GM12878 (cell line): ENCODE data around the gene OGA. TPM values are rescaled to one million over a fixed set of nuclear protein-coding genes. Genes with fewer than 3 reads are reported as not detected.
A peak's percentile ranks its signal among the peaks of the same experiment; 100 is the strongest.

Experiments
- FOXM1 ChIP-seq: IDR thresholded peaks from 2 replicates; pipeline ENCODE4 v1.6.1; 2012; ENCODE audit warnings: low read depth, mild to moderate bottlenecking, inconsistent platforms, low read length, moderate library complexity
- MTA2 ChIP-seq: fragments of 450-650 bp; IDR thresholded peaks from 2 replicates; pipeline ENCODE4 v1.6.1; 2016; ENCODE audit warnings: low read depth, mild to moderate bottlenecking, moderate library complexity
- NFYB ChIP-seq: IDR thresholded peaks from 2 replicates; pipeline ENCODE4 v1.6.1; 2011; ENCODE audit warnings: low read depth, mild to moderate bottlenecking, low read length, improper control_type of control experiment, moderate library complexity; ENCODE audit not compliant: insufficient read depth
- NRF1 ChIP-seq: conservative IDR thresholded peaks from 2 replicates; pipeline ENCODE4 v1.6.1; 2011; ENCODE audit warnings: mild to moderate bottlenecking, low read depth, low read length, improper control_type of control experiment
- STAT3 ChIP-seq: IDR thresholded peaks from 2 replicates; pipeline ENCODE4 v1.6.1; 2011; ENCODE audit warnings: low read depth, low read length, improper control_type of control experiment
- TCF3 ChIP-seq: IDR thresholded peaks from 2 replicates; pipeline ENCODE4 v1.6.1; 2012; ENCODE audit warnings: low read depth, mild to moderate bottlenecking, low read length, borderline replicate concordance; ENCODE audit not compliant: insufficient read depth
- USF2 ChIP-seq: IDR thresholded peaks from 2 replicates; pipeline ENCODE4 v1.6.1; 2011; ENCODE audit warnings: low read depth, low read length, improper control_type of control experiment, borderline replicate concordance
- ZBTB4 ChIP-seq: fragments of 450-650 bp; formaldehyde crosslinking; IDR thresholded peaks from 2 replicates; pipeline ENCODE4 v1.4.0; 2022; ENCODE audit warnings: mild to moderate bottlenecking, moderate library complexity
- ZSCAN29 ChIP-seq: fragments of 450-650 bp; IDR thresholded peaks from 2 replicates; pipeline ENCODE4 v1.6.1; 2017; ENCODE audit warnings: mild to moderate bottlenecking, moderate library complexity
- polyA plus RNA-seq, 11 experiments: library from polyadenylated mRNA; depleted of rRNA in 4 of 11; unstranded in 6 of 11; stranded (reverse) in 5 of 11; fragments of >200 nt; fragmentation: Nextera tagmentation in 4 of 11; fragmentation: Illumina TruSeq in 1 of 11; extraction: Ambion mirVana in 4 of 11; extraction: Trizol in 1 of 11; gene quantifications; 1 replicate in 1 of 11; 2 replicates in 10 of 11; pipeline versions ENCODE4 v1.2.1 to v1.2.3, GENCODE V29; 2011 to 2016; ENCODE audit warnings: inconsistent platforms in 2 of 11, missing spikeins in 2 of 11, low read depth in 1 of 11
- total RNA-seq, 4 experiments: library from RNA; depleted of rRNA in 3 of 4; stranded (reverse); fragments of >200 nt in 3 of 4; fragmentation: Illumina TruSeq in 1 of 4; extraction: Trizol in 1 of 4; gene quantifications; 2 replicates each; pipeline versions ENCODE4 v1.2.1 to v1.2.3, GENCODE V29; 2013 to 2021
- TF ChIP-seq, protein P1 (sequence below): fragments of 450-650 bp; IDR thresholded peaks from 2 replicates; pipeline ENCODE4 v1.6.1; 2016; ENCODE audit warnings: mild to moderate bottlenecking
- TF ChIP-seq, protein P2 (sequence below): fragments of 450-650 bp; IDR thresholded peaks from 2 replicates; pipeline ENCODE4 v1.6.1; 2018; ENCODE audit warnings: borderline replicate concordance, mild to moderate bottlenecking; ENCODE audit not compliant: partially characterized antibody
- TF ChIP-seq, protein P3 (sequence below): fragments of 450-650 bp; IDR thresholded peaks from 2 replicates; pipeline ENCODE4 v1.6.1; 2017; ENCODE audit warnings: mild to moderate bottlenecking
- TF ChIP-seq, protein P4 (sequence below): IDR thresholded peaks from 2 replicates; pipeline ENCODE4 v1.6.1; 2012; ENCODE audit warnings: low read depth, low read length, improper control_type of control experiment

The OGA gene
- total and polyA plus RNA-seq, 10 of the 15 experiments (the other 5 are each of a cell fraction or from before 2014, with no cell fraction given): 23.0 to 145 (median 85.2) TPM

- TF ChIP-seq, protein P1, sequence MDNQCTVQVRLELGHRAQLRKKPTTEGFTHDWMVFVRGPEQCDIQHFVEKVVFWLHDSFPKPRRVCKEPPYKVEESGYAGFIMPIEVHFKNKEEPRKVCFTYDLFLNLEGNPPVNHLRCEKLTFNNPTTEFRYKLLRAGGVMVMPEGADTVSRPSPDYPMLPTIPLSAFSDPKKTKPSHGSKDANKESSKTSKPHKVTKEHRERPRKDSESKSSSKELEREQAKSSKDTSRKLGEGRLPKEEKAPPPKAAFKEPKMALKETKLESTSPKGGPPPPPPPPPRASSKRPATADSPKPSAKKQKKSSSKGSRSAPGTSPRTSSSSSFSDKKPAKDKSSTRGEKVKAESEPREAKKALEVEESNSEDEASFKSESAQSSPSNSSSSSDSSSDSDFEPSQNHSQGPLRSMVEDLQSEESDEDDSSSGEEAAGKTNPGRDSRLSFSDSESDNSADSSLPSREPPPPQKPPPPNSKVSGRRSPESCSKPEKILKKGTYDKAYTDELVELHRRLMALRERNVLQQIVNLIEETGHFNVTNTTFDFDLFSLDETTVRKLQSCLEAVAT: 0 out of 2 replicates have a peak, but pooled peaks have one; percentile 48
- TF ChIP-seq ZBTB4 (CRISPR knock-in tag) (no peak), NRF1 (no peak), STAT3 (no peak), ZSCAN29 (no peak), TCF3 (0 out of 2 replicates have a peak, but pooled peaks have one; percentile 38), FOXM1 (no peak), MTA2 (no peak), USF2 (no peak), NFYB (no peak)
- TF ChIP-seq, protein P2, sequence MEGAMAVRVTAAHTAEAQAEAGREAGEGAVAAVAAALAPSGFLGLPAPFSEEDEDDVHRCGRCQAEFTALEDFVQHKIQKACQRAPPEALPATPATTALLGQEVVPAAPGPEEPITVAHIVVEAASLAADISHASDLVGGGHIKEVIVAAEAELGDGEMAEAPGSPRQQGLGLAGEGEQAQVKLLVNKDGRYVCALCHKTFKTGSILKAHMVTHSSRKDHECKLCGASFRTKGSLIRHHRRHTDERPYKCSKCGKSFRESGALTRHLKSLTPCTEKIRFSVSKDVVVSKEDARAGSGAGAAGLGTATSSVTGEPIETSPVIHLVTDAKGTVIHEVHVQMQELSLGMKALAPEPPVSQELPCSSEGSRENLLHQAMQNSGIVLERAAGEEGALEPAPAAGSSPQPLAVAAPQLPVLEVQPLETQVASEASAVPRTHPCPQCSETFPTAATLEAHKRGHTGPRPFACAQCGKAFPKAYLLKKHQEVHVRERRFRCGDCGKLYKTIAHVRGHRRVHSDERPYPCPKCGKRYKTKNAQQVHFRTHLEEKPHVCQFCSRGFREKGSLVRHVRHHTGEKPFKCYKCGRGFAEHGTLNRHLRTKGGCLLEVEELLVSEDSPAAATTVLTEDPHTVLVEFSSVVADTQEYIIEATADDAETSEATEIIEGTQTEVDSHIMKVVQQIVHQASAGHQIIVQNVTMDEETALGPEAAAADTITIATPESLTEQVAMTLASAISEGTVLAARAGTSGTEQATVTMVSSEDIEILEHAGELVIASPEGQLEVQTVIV: peak; percentile 48
- TF ChIP-seq, protein P3, sequence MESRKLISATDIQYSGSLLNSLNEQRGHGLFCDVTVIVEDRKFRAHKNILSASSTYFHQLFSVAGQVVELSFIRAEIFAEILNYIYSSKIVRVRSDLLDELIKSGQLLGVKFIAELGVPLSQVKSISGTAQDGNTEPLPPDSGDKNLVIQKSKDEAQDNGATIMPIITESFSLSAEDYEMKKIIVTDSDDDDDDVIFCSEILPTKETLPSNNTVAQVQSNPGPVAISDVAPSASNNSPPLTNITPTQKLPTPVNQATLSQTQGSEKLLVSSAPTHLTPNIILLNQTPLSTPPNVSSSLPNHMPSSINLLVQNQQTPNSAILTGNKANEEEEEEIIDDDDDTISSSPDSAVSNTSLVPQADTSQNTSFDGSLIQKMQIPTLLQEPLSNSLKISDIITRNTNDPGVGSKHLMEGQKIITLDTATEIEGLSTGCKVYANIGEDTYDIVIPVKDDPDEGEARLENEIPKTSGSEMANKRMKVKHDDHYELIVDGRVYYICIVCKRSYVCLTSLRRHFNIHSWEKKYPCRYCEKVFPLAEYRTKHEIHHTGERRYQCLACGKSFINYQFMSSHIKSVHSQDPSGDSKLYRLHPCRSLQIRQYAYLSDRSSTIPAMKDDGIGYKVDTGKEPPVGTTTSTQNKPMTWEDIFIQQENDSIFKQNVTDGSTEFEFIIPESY: no peak
- TF ChIP-seq, protein P4, sequence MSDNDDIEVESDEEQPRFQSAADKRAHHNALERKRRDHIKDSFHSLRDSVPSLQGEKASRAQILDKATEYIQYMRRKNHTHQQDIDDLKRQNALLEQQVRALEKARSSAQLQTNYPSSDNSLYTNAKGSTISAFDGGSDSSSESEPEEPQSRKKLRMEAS: no peak; the same call in 1 of the 2 replicates
Measured at GRCh38 chr10:101782811-101783735, 35.2 kb downstream of the OGA start, which contains the start of gene NPM3 (continued).
